GM21526 (cell line): ENCODE results near the gene MAPKAP1.

Source experiments
- ATAC-seq: cut with Tn5 transposase; IDR thresholded peaks from one replicate; pipeline ENCODE4 v1.9.1; 2021; ENCODE audit warnings: moderate library complexity; ENCODE audit not compliant: unreplicated experiment, low FRiP score

Gene MAPKAP1

DNA sequence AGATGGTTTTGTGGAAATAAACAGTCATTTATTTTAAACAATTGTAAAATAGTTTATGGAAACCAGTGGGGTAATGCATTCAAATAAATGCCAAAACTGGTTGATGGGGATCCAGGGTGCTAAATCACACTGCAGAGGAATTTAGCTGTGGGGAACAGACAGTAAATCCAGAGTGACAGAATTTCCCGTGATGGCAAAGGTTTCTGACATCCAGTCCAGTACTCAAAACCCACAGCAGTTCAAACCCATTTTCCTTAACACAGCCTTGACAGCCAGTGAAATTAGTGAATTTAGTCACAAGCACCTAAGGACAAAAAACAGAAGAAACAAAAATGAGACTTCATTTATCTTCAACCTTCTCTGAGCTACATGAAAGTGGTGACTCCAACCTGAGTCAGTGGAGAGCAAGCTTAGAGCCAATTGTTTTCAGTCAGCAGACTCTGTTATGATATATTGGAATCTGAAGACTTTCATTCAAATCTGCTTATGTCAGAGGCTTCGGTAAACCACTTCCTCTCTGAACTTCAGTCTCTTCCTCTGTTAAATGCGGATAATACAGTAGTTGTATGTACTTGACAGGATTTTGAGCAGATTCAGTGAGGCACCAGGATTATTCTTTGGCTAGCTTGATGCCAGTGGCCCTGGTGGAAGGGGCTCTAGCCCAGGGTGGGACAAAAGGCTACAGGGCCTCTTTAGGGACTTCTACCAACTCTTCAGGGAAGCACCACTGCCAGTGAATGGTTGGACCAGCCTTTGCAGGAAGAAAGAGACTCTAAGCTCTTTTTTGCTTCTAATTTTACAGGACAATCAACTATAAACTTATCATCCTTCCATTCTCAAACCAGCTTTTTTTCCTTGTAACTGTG is 185.3 kb downstream of the MAPKAP1 start:
- ATAC-seq, result no peak

- no peak for ATAC-seq
Observed at GRCh38 chr9:125519734-125520133, 187.3 kb downstream of the MAPKAP1 start.

GRCh38 chr9:125517577-125517976 is 189.4 kb downstream of the MAPKAP1 start:
- ATAC-seq, result no peak

GRCh38 chr9:125515983-125516940 is 190.7 kb downstream of the MAPKAP1 start:
- ATAC-seq, result no peak

- no peak for ATAC-seq
Observed at GRCh38 chr9:125515281-125515680, 191.7 kb downstream of the MAPKAP1 start.

DNA sequence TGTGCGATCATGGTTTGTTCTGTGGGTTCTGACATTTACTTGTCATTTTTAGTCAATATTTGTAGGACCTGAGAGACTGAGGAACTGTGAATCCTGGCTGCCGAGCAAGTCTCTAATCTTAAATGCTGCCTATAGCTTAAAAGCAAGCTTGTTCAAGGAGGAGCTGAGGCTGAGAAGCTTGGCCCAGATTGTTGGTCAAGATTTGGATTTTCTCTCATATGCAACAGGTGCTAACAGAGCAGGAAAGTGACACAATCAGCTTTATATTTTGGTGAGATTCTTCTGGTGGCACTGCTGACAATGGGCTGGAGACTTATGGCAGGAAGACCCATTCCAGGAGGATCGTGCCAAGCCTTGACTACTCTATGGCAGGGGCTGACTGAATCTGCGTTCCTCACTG is 192.5 kb downstream of the MAPKAP1 start:
- no peak for ATAC-seq

GRCh38 chr9:125513668-125514413 is 193.2 kb downstream of the MAPKAP1 start:
- peak; percentile 79 for ATAC-seq

GRCh38 chr9:125513303-125513667 is 193.7 kb downstream of the MAPKAP1 start:
- ATAC-seq, result peak; percentile 15

DNA sequence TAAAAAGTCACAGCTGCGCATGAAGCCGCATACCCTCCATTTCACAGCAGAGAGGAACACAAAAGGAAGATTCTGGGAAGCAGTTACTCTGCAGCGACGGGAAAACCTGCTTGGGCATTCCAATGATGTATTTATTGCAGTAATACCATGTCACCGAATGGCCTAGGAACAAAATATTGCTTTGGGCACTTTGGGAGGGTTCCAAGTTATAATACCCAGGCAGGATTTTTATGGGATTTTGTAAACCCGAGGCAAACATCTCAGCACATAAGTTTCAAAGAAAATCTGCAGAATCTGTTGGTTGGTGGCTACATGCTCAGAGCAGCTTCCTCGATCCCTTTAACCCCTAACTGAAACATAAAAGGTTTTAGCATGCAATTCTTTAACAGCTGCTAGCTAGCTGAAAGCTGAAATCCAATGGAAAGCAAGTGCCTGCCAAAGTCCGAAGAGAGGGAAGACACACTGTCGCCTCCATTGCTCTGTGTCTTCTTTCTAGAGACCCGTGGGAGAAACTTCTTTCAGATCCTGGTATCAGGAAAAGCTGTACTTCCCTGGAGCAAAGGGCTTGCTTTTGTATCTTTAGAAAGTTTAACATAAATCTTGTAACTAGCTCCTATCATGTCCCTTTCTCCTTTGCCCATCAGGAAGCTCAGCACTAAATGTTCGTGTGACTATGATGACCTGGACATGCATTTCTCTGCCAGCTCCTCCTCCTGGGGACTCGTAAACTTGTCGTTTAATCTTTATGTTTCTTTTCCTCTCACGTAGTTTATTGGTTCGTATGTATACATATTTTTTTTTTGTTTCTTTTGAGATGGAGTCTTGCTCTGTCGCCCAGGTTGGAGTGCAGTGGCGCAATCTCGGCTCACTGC is 195.0 kb downstream of the MAPKAP1 start:
- no peak for ATAC-seq

- no peak for ATAC-seq
Observed at GRCh38 chr9:125510980-125511379, 196.0 kb downstream of the MAPKAP1 start.

- no peak for ATAC-seq
Observed at GRCh38 chr9:125509476-125509875, 197.5 kb downstream of the MAPKAP1 start.

DNA sequence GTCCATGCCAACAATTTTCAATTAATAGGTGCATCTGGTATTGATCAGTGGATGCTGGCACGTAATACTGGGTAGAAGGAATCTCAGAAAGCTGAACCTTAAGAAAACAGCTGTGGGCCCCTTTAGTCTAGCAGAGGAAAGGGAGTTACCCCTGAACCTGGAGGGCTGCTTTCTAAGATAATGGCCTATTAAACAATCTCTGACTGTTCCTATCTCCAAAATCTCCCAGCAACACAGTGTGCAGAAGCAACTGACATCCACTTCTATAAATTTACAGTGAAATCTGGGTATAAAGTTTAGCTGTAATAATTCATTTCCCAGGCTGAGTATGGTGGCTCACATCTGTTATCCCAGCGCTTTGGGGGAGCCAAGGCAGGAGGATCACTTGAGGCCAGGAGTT is 198.8 kb downstream of the MAPKAP1 start:
- ATAC-seq, result no peak

GRCh38 chr9:125507226-125507625 is 199.8 kb downstream of the MAPKAP1 start:
- ATAC-seq, result no peak

GRCh38 chr9:125505988-125506438 is 201.0 kb downstream of the MAPKAP1 start:
- no peak for ATAC-seq

DNA sequence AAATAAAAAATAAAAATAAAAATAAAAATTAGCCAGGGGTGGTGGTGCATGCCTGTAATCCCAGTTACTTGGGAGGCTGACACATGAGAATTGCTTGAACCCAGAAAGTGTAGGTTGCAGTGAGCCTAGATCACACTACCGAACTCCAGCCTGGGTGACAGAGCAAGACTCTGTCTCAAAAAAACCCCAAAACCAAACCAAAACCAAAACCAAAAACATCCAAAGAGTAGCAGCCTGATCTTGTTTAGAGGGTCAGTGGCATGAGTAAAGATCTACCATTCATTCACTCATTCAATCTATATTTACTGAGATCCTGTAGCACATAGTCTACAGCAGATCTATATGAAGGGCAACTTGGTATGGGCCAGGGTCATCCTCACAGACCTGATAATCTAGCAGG is 202.4 kb downstream of the MAPKAP1 start:
- ATAC-seq, result no peak

GRCh38 chr9:125497906-125498305 is 209.1 kb downstream of the MAPKAP1 start:
- ATAC-seq, result no peak

DNA sequence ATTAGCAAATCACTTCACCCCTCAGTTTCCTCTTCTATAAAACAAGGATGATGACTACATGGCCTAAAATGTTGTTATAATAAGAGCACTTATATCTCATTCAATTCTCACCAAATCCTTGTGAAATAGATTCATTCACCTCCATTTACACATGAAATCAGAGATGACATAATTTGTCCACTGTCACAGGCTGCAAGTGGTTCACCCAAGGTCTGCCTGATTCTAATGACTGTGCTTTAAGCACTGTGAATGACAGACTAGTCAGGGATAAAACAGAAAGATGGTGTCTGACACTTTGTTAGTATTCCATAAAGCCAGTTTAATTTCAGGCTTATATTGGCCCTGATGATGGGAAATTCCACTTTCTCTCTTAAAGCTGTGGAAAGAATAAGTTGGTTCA is 209.5 kb downstream of the MAPKAP1 start:
- ATAC-seq, result no peak

DNA sequence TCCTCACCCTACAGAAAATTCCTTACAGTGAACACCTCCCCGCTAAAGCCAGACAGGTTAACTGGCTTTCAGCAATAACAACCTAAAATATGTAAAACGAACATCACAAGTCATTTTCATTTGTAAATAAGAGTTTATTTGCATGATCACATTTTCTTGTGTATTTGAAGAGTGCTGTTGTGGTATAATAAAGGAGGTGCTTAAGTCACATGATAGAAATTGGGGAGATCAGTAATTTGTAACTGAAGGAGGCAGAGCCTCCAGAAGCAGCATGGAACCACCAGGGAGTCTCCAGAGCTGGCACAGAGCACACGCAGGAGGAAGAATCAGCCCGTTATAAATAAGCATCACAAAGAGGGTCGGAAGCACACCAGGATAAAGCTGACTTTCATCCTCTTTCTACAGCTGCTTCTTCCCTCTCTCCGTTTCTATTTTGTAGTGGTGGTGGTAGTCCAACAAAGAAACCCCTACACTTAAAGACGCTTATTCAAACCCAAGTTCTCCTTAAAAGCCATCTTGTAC is 210.6 kb downstream of the MAPKAP1 start:
- no peak for ATAC-seq
